Inflammatory macrophage treated with lipopolysaccharide for 4 hours (primary cell): Measurements from ENCODE around the gene IFT88.

ENCODE experiments used
- DNase-seq: peaks from one replicate; pipeline ENCODE4 v3.0.0-alpha.2; 2020

Gene IFT88

DNA sequence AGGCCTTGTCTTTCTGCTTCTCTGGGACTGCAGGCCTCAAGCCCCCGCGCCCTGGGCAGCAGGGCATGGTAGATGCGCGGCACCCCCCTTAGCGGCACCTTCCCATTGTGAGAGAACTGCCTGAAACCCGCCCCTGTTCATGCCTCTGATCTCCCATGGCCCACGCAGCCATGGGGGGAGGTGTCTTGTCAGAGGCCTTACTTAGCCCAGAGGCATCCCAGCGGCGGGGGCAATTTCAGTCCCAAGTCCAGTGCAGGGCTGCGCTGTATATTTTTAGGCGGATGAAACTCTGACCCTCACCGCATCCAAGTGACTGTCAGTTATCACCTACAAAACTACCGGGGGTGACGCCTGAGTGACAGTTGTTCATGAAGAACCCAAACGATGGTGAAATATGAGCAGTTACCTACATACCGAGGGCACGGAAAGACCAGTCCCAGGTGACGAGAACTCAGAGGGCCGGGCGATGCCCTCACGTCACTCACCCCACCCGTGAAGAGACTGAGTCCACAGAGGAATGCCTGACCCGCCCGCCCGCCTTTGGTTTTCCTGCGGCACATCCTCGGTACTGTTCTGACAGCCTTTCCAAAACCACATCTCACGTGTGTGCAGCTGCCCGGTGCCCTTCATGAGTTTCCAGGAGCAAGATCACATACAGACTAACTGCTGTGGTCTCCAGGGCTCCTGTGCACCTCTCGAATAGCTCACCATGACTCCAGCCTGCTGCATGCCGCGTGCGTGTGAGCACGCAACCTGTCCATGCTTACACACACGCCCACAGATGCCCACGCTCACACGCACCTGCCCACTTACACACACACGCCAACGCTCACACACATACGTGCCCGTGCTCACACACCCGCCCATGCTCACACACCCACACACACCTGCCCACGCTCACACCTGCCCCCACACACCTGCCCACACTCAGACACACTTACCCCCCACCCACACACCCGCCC, 150.9 kb downstream of the IFT88 start:
- DNase-seq: no peak

DNA sequence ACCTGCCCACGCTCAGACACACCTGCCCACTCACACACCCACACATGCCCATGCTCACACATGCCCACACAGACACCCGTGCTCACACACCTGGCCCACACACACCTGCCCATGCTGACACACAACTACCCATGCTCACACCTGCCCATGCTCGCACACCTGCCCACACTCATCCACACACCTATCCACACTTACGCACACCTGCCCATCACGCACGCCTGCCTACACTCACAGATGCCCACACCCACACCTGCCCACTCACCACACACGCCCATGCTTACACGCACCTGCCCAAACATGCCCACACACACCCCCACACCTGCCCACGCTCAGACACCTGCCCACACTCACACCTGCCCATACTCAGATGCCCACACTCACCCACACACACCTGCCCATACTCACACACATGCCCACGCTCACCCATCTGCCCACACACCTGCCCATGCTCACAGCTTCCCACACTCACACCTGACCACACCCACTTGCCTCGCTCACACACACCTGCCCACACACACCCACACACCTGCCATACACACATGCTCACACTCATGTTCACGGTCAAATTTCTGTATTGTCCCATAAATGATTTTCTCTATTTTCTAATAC, 152.1 kb downstream of the IFT88 start:
- DNase-seq: no peak

DNA sequence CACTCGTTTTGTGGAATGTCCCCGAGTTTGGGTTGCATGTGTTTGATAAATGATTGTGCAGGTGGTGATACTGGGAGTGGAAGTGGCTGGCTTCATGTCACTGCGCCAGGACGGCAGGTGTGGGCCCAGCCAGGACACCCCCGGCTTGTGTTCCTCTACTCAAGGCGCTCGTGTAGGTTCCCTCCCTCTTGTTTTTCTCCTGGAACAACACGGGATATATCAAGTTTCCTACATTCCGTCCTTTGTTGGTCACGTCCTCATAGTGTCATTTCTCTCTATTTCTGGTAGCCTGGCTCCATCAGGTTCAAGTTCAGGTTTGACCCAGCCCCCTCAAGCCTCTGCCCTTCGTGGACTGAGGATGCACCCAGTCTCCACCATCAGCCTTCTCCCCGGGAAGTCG, 152.8 kb downstream of the IFT88 start:
- DNase-seq: no peak

DNA sequence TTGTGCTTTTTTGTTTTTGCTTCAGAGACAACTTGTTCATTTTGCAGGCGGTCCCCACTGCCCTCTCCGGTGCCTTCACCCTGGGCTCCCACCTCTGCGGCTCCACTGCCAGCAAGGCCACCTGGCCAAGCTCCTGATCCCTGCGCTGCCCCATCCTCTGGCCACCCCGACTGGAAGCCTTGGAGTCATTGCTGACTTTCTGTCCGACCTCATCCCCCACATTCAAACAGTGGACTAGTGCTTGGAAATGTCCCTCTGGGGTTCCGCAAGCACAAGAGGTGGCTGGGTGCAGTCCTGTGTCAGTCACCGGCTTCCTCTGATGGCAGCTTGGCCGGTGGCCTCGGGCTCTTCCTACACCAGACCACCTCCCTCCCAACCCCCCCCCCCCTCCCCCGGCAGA, 153.5 kb downstream of the IFT88 start:
- no peak for DNase-seq

DNA sequence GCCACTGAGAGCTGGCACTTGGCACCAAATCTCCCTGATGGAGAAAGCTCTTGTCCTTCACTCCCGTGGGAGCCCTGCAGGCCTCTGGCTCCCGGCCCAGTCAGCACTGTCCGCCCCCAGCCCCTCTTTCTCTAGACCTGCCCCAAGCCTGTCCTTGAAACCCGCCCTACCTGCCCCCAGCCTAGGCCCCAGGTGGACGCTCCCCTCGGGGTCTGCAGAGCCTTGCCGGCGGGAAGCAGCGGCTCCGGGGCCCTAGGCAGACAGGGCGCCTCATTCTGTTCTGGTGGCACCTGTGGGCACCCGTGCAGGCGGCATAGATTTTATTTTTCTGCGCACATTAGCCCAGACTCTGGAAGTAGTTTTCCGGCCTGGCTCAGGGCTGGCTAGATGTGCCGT, 154.1 kb downstream of the IFT88 start:
- DNase-seq: no peak

DNA sequence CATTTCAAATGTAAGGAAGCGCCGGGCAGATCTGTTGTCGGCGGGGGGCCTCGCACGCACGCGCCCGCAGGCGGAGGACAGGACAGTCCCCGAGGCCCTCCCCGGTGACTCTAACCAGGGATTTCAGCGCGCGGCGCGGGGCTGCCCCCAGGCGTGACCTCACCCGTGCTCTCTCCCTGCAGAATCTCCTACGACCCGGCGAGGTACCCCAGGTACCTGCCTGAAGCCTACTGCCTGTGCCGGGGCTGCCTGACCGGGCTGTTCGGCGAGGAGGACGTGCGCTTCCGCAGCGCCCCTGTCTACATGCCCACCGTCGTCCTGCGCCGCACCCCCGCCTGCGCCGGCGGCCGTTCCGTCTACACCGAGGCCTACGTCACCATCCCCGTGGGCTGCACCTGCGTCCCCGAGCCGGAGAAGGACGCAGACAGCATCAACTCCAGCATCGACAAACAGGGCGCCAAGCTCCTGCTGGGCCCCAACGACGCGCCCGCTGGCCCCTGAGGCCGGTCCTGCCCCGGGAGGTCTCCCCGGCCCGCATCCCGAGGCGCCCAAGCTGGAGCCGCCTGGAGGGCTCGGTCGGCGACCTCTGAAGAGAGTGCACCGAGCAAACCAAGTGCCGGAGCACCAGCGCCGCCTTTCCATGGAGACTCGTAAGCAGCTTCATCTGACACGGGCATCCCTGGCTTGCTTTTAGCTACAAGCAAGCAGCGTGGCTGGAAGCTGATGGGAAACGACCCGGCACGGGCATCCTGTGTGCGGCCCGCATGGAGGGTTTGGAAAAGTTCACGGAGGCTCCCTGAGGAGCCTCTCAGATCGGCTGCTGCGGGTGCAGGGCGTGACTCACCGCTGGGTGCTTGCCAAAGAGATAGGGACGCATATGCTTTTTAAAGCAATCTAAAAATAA, 154.7 kb downstream of the IFT88 start:
- no peak for DNase-seq

DNA sequence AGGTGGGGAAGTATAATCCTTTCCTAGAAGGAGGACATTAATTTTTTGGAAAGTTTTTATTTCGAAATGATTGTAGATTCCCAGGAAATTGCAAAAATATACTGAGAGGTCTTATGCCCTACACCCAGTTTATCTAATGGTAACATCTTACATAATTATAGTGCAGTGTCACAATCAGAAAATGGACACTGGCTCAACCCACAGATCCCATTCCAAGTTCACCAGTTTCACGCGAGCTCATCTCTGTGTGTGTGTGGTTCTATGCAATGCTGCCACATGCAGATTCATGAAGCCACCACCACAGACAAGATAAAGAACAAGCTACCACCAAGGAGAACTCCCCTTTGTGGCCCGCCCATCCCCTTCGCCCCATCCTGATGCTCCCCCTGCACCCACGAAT, 160.9 kb downstream of the IFT88 start:
- DNase-seq: no peak

DNA sequence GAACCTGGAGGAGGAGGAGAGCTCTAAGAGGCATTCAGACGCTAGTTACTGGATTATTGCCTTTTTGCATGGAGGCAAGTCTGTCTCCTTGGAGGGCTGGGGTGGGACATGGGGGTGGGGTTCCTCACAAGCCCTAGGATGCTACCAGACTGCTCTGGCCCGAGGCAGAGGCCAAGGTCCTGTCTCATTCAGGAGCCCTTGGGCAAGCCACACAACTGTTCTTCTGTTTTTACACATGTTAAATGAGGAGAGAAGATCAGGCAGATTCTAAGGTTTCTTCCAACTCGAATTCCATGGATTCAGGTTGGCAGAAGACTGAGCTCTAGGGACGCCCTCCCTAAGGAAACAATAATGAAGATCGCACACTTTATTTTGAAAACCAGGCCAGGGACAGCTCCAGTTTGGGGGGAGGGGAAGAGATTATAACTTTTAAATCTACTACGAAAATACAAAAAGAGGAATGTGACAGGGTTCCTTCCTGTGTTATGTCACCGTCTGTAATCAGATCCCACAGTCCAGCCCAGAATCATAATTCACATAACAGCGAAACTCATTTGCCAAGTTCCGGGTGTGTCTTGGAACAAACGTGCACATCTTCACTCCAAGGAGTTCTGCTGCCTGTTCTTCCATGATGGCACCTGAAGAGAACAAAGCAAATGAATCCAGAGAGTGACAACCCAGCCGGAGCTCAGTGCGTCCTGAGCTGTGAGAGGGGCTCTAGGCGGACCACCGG, 161.8 kb downstream of the IFT88 start:
- no peak for DNase-seq

DNA sequence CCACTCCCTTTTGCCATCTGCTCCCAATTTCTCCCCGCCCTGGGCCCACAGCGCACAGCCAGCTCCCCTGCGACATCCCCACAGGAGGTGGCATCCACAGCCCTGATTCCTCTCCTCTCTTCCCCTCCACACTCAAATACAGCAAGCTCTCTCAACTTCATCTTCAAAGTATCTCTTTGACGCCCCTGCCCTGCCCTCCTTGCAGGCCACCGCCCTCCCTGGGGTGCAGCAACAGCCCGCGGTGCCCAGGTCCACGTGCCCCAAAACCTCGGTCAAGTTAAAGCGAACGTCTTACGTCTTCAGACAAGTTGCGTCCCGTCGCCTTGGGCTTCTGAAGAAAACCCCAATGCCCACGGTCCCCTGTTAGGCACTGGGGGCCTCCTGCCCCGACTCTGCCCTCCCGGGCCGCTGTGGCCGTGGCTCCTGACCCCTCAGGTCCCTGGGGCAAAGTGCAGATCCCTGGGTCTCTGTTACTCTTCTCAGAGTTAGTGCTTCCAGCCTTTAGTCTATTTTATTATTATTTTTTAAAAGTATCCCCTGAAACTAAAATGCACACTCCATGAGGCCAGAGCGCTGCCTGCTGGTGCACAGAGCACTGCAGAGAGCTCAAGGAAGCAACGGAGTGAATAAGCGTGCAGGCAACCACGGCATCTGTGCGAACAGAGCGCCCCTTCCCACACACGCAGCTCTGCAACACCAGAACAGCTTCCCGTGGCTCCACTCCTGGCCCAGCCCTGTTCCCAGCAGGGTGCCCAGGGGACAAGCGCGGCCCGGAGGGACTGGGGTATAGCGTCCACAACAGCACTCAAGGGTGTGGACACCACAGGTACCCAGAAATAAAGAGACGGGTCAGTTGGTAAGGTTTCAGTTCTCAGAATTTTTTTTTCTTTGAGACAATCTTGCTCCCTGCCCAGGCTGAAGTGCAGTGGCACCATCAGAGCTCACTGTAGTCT, 163.0 kb downstream of the IFT88 start:
- DNase-seq: no peak

DNA sequence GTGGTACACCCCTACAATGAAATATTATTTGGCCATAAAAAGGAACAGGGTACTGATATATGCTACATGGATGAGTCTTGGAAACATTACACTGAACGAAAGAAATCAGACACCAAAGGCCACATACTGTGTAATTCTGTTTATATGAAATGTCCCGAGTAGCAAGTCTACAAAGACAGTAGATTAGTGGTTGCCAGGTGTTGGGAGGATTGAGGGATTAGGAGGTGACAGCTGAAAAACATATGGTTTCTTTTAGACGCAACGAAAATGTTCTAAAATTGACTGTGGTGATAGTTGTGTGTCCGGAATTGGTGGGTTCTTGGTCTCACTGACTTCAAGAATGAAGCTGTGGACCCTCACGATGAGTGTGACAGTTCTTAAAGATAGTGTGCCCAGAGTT, 171.7 kb downstream of the IFT88 start:
- no peak for DNase-seq

DNA sequence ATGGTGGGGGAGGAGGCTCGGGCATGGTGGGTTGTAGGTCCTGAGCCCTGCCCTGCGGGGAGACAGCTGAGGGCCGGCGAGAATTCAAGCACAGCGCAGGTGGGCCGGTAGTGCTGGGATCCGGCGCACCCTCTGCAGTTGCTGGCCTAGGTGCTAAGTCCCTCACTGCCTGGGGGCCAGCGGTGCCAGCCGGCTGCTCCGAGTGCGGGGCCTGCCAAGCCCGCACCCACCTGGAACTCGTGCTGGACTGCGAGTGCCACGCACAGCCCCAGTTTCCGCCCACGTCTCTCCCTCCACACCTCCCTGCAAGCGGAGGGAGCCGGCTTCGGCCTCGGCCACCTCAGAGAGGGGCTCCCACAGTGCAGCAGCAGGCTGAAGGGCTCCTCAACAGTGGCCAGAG, 173.1 kb downstream of the IFT88 start:
- no peak for DNase-seq
